Ascending aorta (tissue), 2 donors: ENCODE results near the gene CLMN. TPM values are rescaled to one million over a fixed set of nuclear protein-coding genes. Genes with fewer than 3 reads are reported as not detected.

Source experiments
- DNase-seq, 2 donors: peaks; one replicate each; pipeline ENCODE4 v3.0.0-alpha.2; 2019; ENCODE audit warnings: low spot score in 2 of 2
- H3K27ac ChIP-seq, 2 donors: fragments of 200-600 bp; sonication (generic); one replicate each; pipeline ENCODE4 v1.5.1; 2016 to 2017; ENCODE audit warnings: mild to moderate bottlenecking in 1 of 2
- H3K27me3 ChIP-seq: fragments of 200-600 bp; sonication (generic); one replicate; pipeline ENCODE4 v1.5.1; 2017
- H3K36me3 ChIP-seq, 2 donors: fragments of 200-600 bp; sonication (generic); one replicate each; pipeline ENCODE4 v1.5.1; 2016
- H3K4me1 ChIP-seq, 2 donors: fragments of 200-600 bp; sonication (generic); one replicate each; pipeline ENCODE4 v1.5.1; 2016 to 2017; ENCODE audit warnings: mild to moderate bottlenecking in 1 of 2
- H3K4me3 ChIP-seq, 2 donors: fragments of 200-600 bp; sonication (generic); one replicate each; pipeline ENCODE4 v1.5.1; 2016 to 2017; ENCODE audit warnings: mild to moderate bottlenecking in 1 of 2
- H3K9me3 ChIP-seq, 2 donors: fragments of 200-600 bp; sonication (generic); one replicate each; pipeline ENCODE4 v1.5.1; 2016
- CTCF ChIP-seq, 3 experiments: fragments of 200-600 bp in 2 of 3; fragments of 450-650 bp in 1 of 3; sonication (generic) in 2 of 3; IDR thresholded peaks; one replicate each; pipeline ENCODE4 v1.5.1; 2016 to 2019; ENCODE audit warnings: antibody characterized with exemption in 3 of 3, mild to moderate bottlenecking in 1 of 3, moderate library complexity in 1 of 3
- intact Hi-C: fragments of 100-400 bp; cut with DNase I; formaldehyde crosslinking; loops from one replicate; pipeline ENCODE4 v1.15.1; 2023
- total RNA-seq: library from RNA; depleted of rRNA; stranded (reverse); fragments of >200 nt; gene quantifications from one replicate; pipeline ENCODE4 v1.1.0, GENCODE V29; 2016

Gene CLMN
- total RNA-seq, 1 donor from 2014 or later = 4.7 TPM

- Histone ChIP-seq H3K27ac (no peak overlapping the region), H3K9me3 (no peaks in the 10 kb centered on the region), H3K36me3 (no peaks in the 10 kb centered on the region), H3K4me1 (no peaks in the 10 kb centered on the region), H3K4me3 (no peak overlapping the region), H3K27me3 (no peaks in the 10 kb centered on the region)
- DNase-seq = no peak
- TF ChIP-seq CTCF (IDR thresholded peaks at IDR 0.05) = no peak
- intact Hi-C loops = no loop called here
Observed at GRCh38 chr14:95331708-95332408, 12.2 kb upstream of the CLMN start.

GRCh38 chr14:95330591-95331370 is 11.1 kb upstream of the CLMN start:
- no peak for TF ChIP-seq CTCF (IDR thresholded peaks at IDR 0.05)
- no peak for DNase-seq
- H3K9me3 ChIP-seq = no peaks in the 10 kb centered on the region
- intact Hi-C loops = no loop called here
- no peak overlapping the region for H3K4me3 ChIP-seq
- H3K4me1 ChIP-seq = no peaks in the 10 kb centered on the region
- H3K36me3 ChIP-seq = no peaks in the 10 kb centered on the region
- H3K27ac ChIP-seq = no peak overlapping the region
- H3K27me3 ChIP-seq = no peaks in the 10 kb centered on the region

- Histone ChIP-seq H3K4me1 (no peaks in the 10 kb centered on the region), H3K36me3 (no peaks in the 10 kb centered on the region), H3K9me3 (no peaks in the 10 kb centered on the region), H3K4me3 (no peak overlapping the region), H3K27ac (no peak overlapping the region), H3K27me3 (no peaks in the 10 kb centered on the region)
- intact Hi-C loops = loop anchor here (10.0 kb wide), 1 partner anchor 205 kb away; the partner anchor contains the start of gene GLRX5
- TF ChIP-seq CTCF (IDR thresholded peaks at IDR 0.05) = no peak
- DNase-seq = no peak
Observed at GRCh38 chr14:95329941-95330340, 10.2 kb upstream of the CLMN start.

- intact Hi-C loops = loop anchor here (10.0 kb wide), 1 partner anchor 206 kb away; the partner anchor contains the start of gene GLRX5
- Histone ChIP-seq H3K27ac (no peak overlapping the region), H3K4me1 (no peaks in the 10 kb centered on the region), H3K36me3 (no peaks in the 10 kb centered on the region), H3K4me3 (no peak overlapping the region), H3K27me3 (no peaks in the 10 kb centered on the region), H3K9me3 (no peaks in the 10 kb centered on the region)
- no peak for DNase-seq
- no peak for TF ChIP-seq CTCF (IDR thresholded peaks at IDR 0.05)
Observed at GRCh38 chr14:95328729-95329503, 9.2 kb upstream of the CLMN start.

- no peak for DNase-seq
- Histone ChIP-seq H3K36me3 (no peaks in the 10 kb centered on the region), H3K4me3 (no peak overlapping the region), H3K4me1 (no peaks in the 10 kb centered on the region), H3K27ac (no peak overlapping the region), H3K9me3 (no peaks in the 10 kb centered on the region), H3K27me3 (no peaks in the 10 kb centered on the region)
- no peak for TF ChIP-seq CTCF (IDR thresholded peaks at IDR 0.05)
- intact Hi-C loops = loop anchor here (10.0 kb wide), 1 partner anchor 207 kb away; the partner anchor contains the start of gene GLRX5
Observed at GRCh38 chr14:95327558-95328374, 8.1 kb upstream of the CLMN start.
